DOHH2 (cell line): Measurements from ENCODE around the gene CPEB1.

ENCODE experiments used
- H3F3A ChIP-seq: fragments of 200-600 bp; sonication (generic), shearing (Covaris generic); 2 replicates; pipeline ENCODE4 v1.6.0; 2016; ENCODE audit warnings: antibody characterized with exemption, mild to moderate bottlenecking; ENCODE audit not compliant: control insufficient read depth, insufficient read depth
- H3K27ac ChIP-seq: fragments of 200-600 bp; sonication (generic); 2 replicates; pipeline ENCODE4 v1.5.1; 2014; ENCODE audit warnings: low read depth, mild to moderate bottlenecking, low read length, moderate library complexity
- H3K27me3 ChIP-seq: fragments of 200-600 bp; sonication (generic); 2 replicates; pipeline ENCODE4 v1.6.1; 2014; ENCODE audit warnings: mild to moderate bottlenecking, low read length, mixed read lengths; ENCODE audit not compliant: control insufficient read depth
- H3K36me3 ChIP-seq: fragments of 200-600 bp; sonication (generic); 2 replicates; pipeline ENCODE4 v1.6.1; 2014; ENCODE audit warnings: mild to moderate bottlenecking, low read length, moderate library complexity, mixed read lengths; ENCODE audit not compliant: control insufficient read depth
- H3K4me1 ChIP-seq: fragments of 200-600 bp; sonication (generic); 2 replicates; pipeline ENCODE4 v1.6.1; 2014; ENCODE audit warnings: mild to moderate bottlenecking, low read length, mixed read lengths; ENCODE audit not compliant: control insufficient read depth
- H3K4me2 ChIP-seq: fragments of 200-600 bp; sonication (generic); 2 replicates; pipeline ENCODE4 v1.6.0; 2014; ENCODE audit warnings: mild to moderate bottlenecking, low read length, moderate library complexity
- H3K4me3 ChIP-seq: fragments of 200-600 bp; sonication (generic); 2 replicates; pipeline ENCODE4 v1.5.1; 2014; ENCODE audit warnings: mild to moderate bottlenecking, low read length, mixed read lengths
- H3K79me2 ChIP-seq: fragments of 200-600 bp; sonication (generic); 2 replicates; pipeline ENCODE4 v1.6.1; 2014; ENCODE audit warnings: mild to moderate bottlenecking, low read length, mixed read lengths; ENCODE audit not compliant: control insufficient read depth
- H3K9me2 ChIP-seq: fragments of 200-600 bp; sonication (generic); replicated peaks from 2 replicates; pipeline ENCODE4 v1.6.1; 2014; ENCODE audit warnings: mild to moderate bottlenecking, low read length, mixed read lengths; ENCODE audit not compliant: control insufficient read depth
- H3K9me3 ChIP-seq: fragments of 200-600 bp; sonication (generic); 2 replicates; pipeline ENCODE4 v1.6.1; 2014; ENCODE audit warnings: antibody characterized with exemption, low read length, mixed read lengths; ENCODE audit not compliant: control insufficient read depth, insufficient read depth
- H4K20me1 ChIP-seq: fragments of 200-600 bp; sonication (generic); 2 replicates; pipeline ENCODE4 v1.6.0; 2014; ENCODE audit warnings: low read depth, mild to moderate bottlenecking, antibody characterized with exemption, low read length, moderate library complexity; ENCODE audit not compliant: control insufficient read depth, insufficient read depth
- CTCF ChIP-seq: fragments of 200-600 bp; sonication (generic); IDR thresholded peaks from one replicate; pipeline ENCODE4 v1.5.1; 2014; ENCODE audit warnings: antibody characterized with exemption, mild to moderate bottlenecking, low read depth, low read length; ENCODE audit not compliant: poor library complexity, severe bottlenecking
- EZH2phosphoT487 ChIP-seq: fragments of 200-600 bp; sonication (generic); IDR thresholded peaks from 2 replicates; pipeline ENCODE4 v1.6.1; 2017; ENCODE audit warnings: borderline replicate concordance, mild to moderate bottlenecking, antibody characterized with exemption, low read length, moderate library complexity, mixed read lengths

Gene CPEB1

GRCh38 chr15:82532991-82533481 lies 114.1 kb downstream of the CPEB1 start:
- no peak overlapping the region for H3K27ac ChIP-seq
- H3K4me3 ChIP-seq: no peak overlapping the region
- H3K9me2 ChIP-seq: no peaks in the 10 kb centered on the region
- H3K4me1 ChIP-seq: peaks cover 38% of the 10 kb centered on the region
- H3K36me3 ChIP-seq: peaks cover 47% of the 10 kb centered on the region
- H3K9me3 ChIP-seq: no peaks in the 10 kb centered on the region
- H4K20me1 ChIP-seq: peaks cover 15% of the 10 kb centered on the region
- peaks cover 20% of the 10 kb centered on the region for H3K79me2 ChIP-seq
- TF ChIP-seq EZH2phosphoT487: no peak
- no peak for TF ChIP-seq CTCF
- H3K4me2 ChIP-seq: no peak overlapping the region
- H3F3A ChIP-seq: peaks cover 42% of the 10 kb centered on the region
- H3K27me3 ChIP-seq: no peaks in the 10 kb centered on the region

- peak overlapping the region; percentile 65; the same call in 1 of the 2 replicates for H3K27ac ChIP-seq
- peaks cover 37% of the 10 kb centered on the region for H3F3A ChIP-seq
- H4K20me1 ChIP-seq: peaks cover 10% of the 10 kb centered on the region; the same call in 1 of the 2 replicates
Observed at GRCh38 chr15:82532383-82532990, 114.7 kb downstream of the CPEB1 start.

DNA sequence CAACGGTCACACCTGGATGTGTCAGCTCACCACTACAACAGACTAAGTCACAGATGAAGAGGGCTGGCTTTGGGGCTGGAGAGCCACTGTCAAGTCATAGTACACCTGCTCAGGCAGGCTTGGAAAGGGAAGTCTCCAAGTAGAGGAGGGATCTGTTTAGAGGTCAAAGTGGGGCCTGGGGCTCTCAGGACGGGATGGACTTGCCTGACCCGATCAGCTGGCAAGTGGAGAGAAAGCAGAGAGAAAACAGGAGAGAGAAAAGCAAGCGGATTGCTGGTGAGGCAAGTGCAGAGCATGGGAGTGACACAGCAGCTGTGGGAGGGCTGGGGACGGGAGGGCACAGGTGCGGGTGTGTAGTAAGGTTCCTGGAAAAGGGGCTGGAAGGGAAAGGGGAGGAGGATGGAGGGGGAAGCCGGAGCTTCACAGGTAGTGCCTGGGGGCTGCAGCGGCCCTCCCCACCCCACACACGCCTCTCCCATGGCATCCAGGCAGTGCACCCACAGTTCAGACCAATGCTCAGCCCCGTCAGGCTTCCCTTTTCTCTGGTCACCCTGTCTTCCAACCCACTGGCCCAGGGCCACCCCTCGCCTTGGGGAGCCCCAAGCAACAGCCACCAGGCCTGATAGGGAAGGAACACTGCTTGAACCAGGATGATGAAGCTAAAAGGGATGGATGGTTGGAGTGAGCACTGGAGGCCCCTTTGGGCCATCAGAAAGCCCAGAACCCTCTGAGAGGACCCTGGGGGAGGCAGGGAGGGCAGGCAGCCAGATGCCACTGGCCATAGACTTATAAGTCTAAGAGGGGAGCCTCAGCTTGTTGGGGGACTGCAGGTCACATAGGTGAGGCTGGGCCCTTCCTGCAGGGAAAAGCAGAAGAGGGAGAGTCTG lies 115.4 kb downstream of the CPEB1 start:
- H3K9me2 ChIP-seq: no peaks in the 10 kb centered on the region
- H3K27ac ChIP-seq: peak overlapping the region; percentile 65
- peaks cover 29% of the 10 kb centered on the region for H3F3A ChIP-seq
- TF ChIP-seq CTCF (no peak), EZH2phosphoT487 (no peak)
- H3K4me3 ChIP-seq: peak overlapping the region; percentile 64
- no peaks in the 10 kb centered on the region for H3K9me3 ChIP-seq
- H4K20me1 ChIP-seq: peaks cover 3% of the 10 kb centered on the region; the same call in 1 of the 2 replicates
- H3K27me3 ChIP-seq: no peaks in the 10 kb centered on the region
- H3K79me2 ChIP-seq: peaks cover 7% of the 10 kb centered on the region
- H3K4me1 ChIP-seq: peaks cover 26% of the 10 kb centered on the region
- peak overlapping the region; percentile 78 for H3K4me2 ChIP-seq
- peaks cover 34% of the 10 kb centered on the region for H3K36me3 ChIP-seq

More at GRCh38 chr15:82532383-82532990, 114.7 kb downstream of the CPEB1 start:
- Histone ChIP-seq H3K4me3 (peak overlapping the region; percentile 64; the same call in 1 of the 2 replicates), H3K9me2 (no peaks in the 10 kb centered on the region), H3K27me3 (no peaks in the 10 kb centered on the region), H3K36me3 (peaks cover 42% of the 10 kb centered on the region), H3K4me2 (peak overlapping the region; percentile 78), H3K79me2 (peaks cover 15% of the 10 kb centered on the region), H3K4me1 (peaks cover 32% of the 10 kb centered on the region), H3K9me3 (no peaks in the 10 kb centered on the region)
- TF ChIP-seq CTCF (no peak), EZH2phosphoT487 (no peak)
